ENCODE data around the gene SPATA46. TPM values are rescaled to one million over a fixed set of nuclear protein-coding genes. Genes with fewer than 3 reads are reported as not detected.

The SPATA46 gene
- total and polyA plus RNA-seq, 2 donors (not counting 3 experiments of a cell fraction or from before 2014, with no cell fraction given), result not detected

DNA sequence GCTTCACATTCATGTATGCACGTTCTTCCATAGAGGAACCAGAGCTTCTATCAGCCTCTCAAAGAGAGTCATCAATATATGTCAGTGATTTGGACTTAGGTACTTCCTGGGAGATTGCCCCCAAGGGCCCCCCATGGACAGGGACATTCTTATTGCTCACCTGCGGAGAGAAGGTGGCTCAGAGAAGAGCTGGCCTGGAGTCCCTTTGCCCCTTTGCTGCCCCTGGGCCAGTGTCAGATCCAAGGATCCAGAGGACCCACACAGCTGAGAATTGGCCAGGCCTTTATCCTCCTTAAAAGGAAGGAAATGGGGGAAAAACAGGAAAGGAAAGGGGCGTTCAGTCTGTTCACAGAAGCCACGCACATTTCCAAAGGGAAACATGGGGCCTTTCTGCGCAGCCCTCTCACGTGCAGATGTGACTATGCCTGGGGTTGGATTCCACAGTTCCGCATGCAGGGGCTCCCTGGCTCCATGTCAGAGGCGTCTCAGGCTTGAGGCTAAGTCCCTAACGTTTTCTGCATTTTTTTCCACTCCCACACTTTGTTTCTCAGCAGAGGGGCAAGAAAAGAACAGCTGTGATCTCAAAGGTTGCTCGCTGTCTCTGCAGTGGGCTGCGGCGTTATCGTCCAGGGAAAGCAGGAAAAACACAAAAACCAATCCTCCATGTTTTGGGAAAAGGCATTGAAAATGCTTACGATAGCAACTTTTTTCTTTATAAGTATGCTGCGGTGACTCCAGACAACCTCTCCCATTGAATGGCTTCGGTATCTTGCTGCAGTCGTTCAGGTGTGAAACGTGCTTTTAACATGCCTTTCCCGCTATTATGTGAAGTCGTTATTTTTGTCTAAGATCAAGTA, 10.8 kb upstream of the SPATA46 start:
- no peak overlapping the region for H3K4me3 ChIP-seq (replicated peaks in 1 of 3; ENCODE audit: insufficient read depth in 1 of 3, low read depth in 1 of 3, low read length in 3 of 3)
- H3K4me1 ChIP-seq (ENCODE audit: control insufficient read depth, extremely low read depth, insufficient read depth, low read length), result no peaks in the 10 kb centered on the region
- no peaks in the 10 kb centered on the region for H3K9me1 ChIP-seq (replicated peaks; ENCODE audit: control insufficient read depth, extremely low read depth, insufficient read depth, low read length)
- H3K9me3 ChIP-seq (replicated peaks; ENCODE audit: control insufficient read depth, insufficient read depth, low read length), result no peaks in the 10 kb centered on the region
- no peak overlapping the region for H2AFZ ChIP-seq (ENCODE audit: low read depth, low read length)
- no peaks in the 10 kb centered on the region for H3K79me2 ChIP-seq (ENCODE audit: control insufficient read depth, insufficient read depth, low read length)
- dilution Hi-C loops (cut with MboI; ENCODE audit: extremely low pct_ligation_motif_present, low sequenced_read_pairs), result no loop called here
- TF ChIP-seq MYC (IDR thresholded peaks at IDR 0.05; ENCODE audit: low read depth, low read length), result no peak
- no peak for TF ChIP-seq GATA2 (IDR thresholded peaks at IDR 0.05; ENCODE audit: insufficient read depth, insufficient read length, low read depth, low read length)
- TF ChIP-seq, protein P1, sequence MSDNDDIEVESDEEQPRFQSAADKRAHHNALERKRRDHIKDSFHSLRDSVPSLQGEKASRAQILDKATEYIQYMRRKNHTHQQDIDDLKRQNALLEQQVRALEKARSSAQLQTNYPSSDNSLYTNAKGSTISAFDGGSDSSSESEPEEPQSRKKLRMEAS (IDR thresholded peaks at IDR 0.05; ENCODE audit: insufficient read depth, insufficient read length), result no peak
- TF ChIP-seq JUN (IDR thresholded peaks at IDR 0.05; ENCODE audit: borderline replicate concordance, insufficient read depth, insufficient read length, low read depth), result no peak
- no peak for TF ChIP-seq FOS (IDR thresholded peaks at IDR 0.05; ENCODE audit: borderline replicate concordance, insufficient read depth, low read length)
- TF ChIP-seq POLR2A (IDR thresholded peaks at IDR 0.05; ENCODE audit: low read depth, low read length), result no peak
- TF ChIP-seq POLR2AphosphoS5 (IDR thresholded peaks at IDR 0.05; ENCODE audit: insufficient read depth, low read depth, low read length), result no peak
- TF ChIP-seq, protein P2, sequence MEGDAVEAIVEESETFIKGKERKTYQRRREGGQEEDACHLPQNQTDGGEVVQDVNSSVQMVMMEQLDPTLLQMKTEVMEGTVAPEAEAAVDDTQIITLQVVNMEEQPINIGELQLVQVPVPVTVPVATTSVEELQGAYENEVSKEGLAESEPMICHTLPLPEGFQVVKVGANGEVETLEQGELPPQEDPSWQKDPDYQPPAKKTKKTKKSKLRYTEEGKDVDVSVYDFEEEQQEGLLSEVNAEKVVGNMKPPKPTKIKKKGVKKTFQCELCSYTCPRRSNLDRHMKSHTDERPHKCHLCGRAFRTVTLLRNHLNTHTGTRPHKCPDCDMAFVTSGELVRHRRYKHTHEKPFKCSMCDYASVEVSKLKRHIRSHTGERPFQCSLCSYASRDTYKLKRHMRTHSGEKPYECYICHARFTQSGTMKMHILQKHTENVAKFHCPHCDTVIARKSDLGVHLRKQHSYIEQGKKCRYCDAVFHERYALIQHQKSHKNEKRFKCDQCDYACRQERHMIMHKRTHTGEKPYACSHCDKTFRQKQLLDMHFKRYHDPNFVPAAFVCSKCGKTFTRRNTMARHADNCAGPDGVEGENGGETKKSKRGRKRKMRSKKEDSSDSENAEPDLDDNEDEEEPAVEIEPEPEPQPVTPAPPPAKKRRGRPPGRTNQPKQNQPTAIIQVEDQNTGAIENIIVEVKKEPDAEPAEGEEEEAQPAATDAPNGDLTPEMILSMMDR (IDR thresholded peaks at IDR 0.05; ENCODE audit: extremely low read depth in 1 of 2, insufficient read depth in 1 of 2, low read depth in 1 of 2, low read length in 2 of 2), result no peak
- TF ChIP-seq EZH2 (IDR thresholded peaks at IDR 0.05; ENCODE audit: borderline replicate concordance, low read depth, low read length, severe bottlenecking), result no peak
- DNase-seq (ENCODE audit: low read depth, low spot score) (peak; percentile 33), FAIRE-seq (peak; percentile 15)
- no peak overlapping the region for H3K9ac ChIP-seq (replicated peaks; ENCODE audit: extremely low read depth, insufficient read depth, low read length)
- ChIA-PET POLR2A (no interaction called here), CTCF (interaction anchor here (1.0 to 1.2 kb wide), 2 partner anchors 30 to 331 kb away, joined by 6 read pairs; no protein-coding TSS in a partner anchor)
- no peak overlapping the region for H3K4me2 ChIP-seq (ENCODE audit: insufficient read depth, low read length)
- BruUV-seq (replicated peaks), result no TSS peak
- intact Hi-C loops (cut with micrococcal nuclease), result no loop called here
- H3K27me3 ChIP-seq (ENCODE audit: control insufficient read depth in 2 of 2, insufficient read depth in 2 of 2, low read length in 2 of 2), result no peaks in the 10 kb centered on the region
- H3K36me3 ChIP-seq (ENCODE audit: control insufficient read depth in 2 of 2, extremely low read depth in 1 of 2, insufficient read depth in 2 of 2, low read length in 2 of 2), result peaks cover 0 to 3% of the 10 kb centered on the region in 2 experiments
- H3K27ac ChIP-seq (ENCODE audit: insufficient read depth, low read depth, low read length), result no peak overlapping the region
- no peaks in the 10 kb centered on the region for H4K20me1 ChIP-seq (replicated peaks; ENCODE audit: control insufficient read depth, extremely low read depth, insufficient read depth, low read length)
